Skeletal muscle satellite cell (primary cell): ENCODE results near the gene VTI1A. TPM values are rescaled to one million over a fixed set of nuclear protein-coding genes. Genes with fewer than 3 reads are reported as not detected.
"Not testable (repeated sequence)": the region's sequence is repeated elsewhere in the genome, so short reads cannot be mapped to it uniquely, and the experiment has no call there.

ENCODE experiments used
- H3K27me3 ChIP-seq: 2 replicates; pipeline ENCODE4 v1.7.0; 2013; ENCODE audit warnings: low read length; ENCODE audit not compliant: control insufficient read depth, insufficient read depth
- H3K36me3 ChIP-seq: 2 replicates; pipeline ENCODE4 v1.7.0; 2013; ENCODE audit warnings: mild to moderate bottlenecking, control low read depth, low read length; ENCODE audit not compliant: insufficient read depth
- H3K4me1 ChIP-seq: 2 replicates; pipeline ENCODE4 v1.7.0; 2013; ENCODE audit warnings: low read length; ENCODE audit not compliant: control insufficient read depth, insufficient read depth
- H3K4me2 ChIP-seq: 2 replicates; pipeline ENCODE4 v1.7.0; 2013; ENCODE audit warnings: mild to moderate bottlenecking, low read length
- H3K4me3 ChIP-seq: 2 replicates; pipeline ENCODE4 v1.7.0; 2013; ENCODE audit warnings: low read length
- H3K9ac ChIP-seq: 2 replicates; pipeline ENCODE4 v1.7.0; 2013; ENCODE audit warnings: mild to moderate bottlenecking, low read depth, low read length, moderate library complexity
- H3K9me3 ChIP-seq: replicated peaks from 2 replicates; pipeline ENCODE4 v1.7.0; 2013; ENCODE audit warnings: mild to moderate bottlenecking, control low read depth, low read length
- total RNA-seq: library from RNA; depleted of rRNA; stranded (reverse); fragments of >200 nt; gene quantifications from 2 replicates; pipeline ENCODE4 v1.2.3, GENCODE V29; 2012; rRNA removed

VTI1A gene
- 29.3 and 30.2 TPM in 2 replicates for total RNA-seq

GRCh38 chr10:112446855-112447619, at the start of gene VTI1A, which contains the start of gene ZDHHC6:
VTI1A (plus strand) TSS chr10:112447215; CDS start chr10:112447374, 159 bp downstream.
ZDHHC6 (minus strand) TSS chr10:112446914; CDS start chr10:112445436, 1,478 bp downstream.
- Histone ChIP-seq H3K9me3 (no peaks in the 10 kb centered on the region), H3K4me3 (peak within 1 kb of the TSS; percentile 98), H3K4me1 (peaks cover 13% of the 10 kb centered on the region), H3K9ac (peak within 1 kb of the TSS; percentile 98), H3K4me2 (peak within 1 kb of the TSS; percentile 95), H3K27me3 (no peaks in the 10 kb centered on the region), H3K36me3 (peaks cover 24% of the 10 kb centered on the region)

DNA sequence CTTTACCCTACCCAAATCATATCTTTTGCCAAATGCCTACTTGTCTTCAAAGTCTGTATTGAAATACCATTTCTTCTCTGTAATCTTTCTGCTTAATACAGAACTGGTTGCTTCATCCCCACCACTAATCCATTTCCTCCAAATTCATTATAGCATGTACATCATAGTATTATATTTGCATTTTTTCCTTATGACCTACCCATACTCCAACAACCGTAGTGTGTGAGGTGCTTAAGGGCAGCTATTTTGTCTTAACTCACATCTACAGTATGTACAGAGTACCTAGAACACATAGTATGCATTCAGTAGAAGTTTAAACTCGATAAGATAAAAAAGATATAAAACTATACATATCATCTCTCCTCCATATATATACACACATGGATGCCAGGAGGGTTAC, 49.4 kb upstream of the VTI1A start:
- no peak overlapping the region for H3K9ac ChIP-seq
- H3K4me2 ChIP-seq: no peak overlapping the region
- H3K27me3 ChIP-seq: peaks cover 6% of the 10 kb centered on the region
- no peak overlapping the region for H3K4me3 ChIP-seq
- H3K36me3 ChIP-seq: no peaks in the 10 kb centered on the region
- no peaks in the 10 kb centered on the region for H3K4me1 ChIP-seq
- no peaks in the 10 kb centered on the region for H3K9me3 ChIP-seq

GRCh38 chr10:112402917-112403316, 44.1 kb upstream of the VTI1A start:
- Histone ChIP-seq H3K4me3 (no peak overlapping the region), H3K27me3 (peaks cover 7% of the 10 kb centered on the region), H3K4me2 (no peak overlapping the region), H3K9me3 (no peaks in the 10 kb centered on the region), H3K4me1 (no peaks in the 10 kb centered on the region), H3K36me3 (no peaks in the 10 kb centered on the region), H3K9ac (no peak overlapping the region)

- no peaks in the 10 kb centered on the region for H3K9me3 ChIP-seq
- no peak overlapping the region for H3K4me3 ChIP-seq
- H3K4me2 ChIP-seq: no peak overlapping the region
- no peak overlapping the region for H3K9ac ChIP-seq
- H3K4me1 ChIP-seq: no peaks in the 10 kb centered on the region
- no peaks in the 10 kb centered on the region for H3K36me3 ChIP-seq
- peaks cover 10% of the 10 kb centered on the region for H3K27me3 ChIP-seq
These were observed 42.4 kb upstream of the VTI1A start for GRCh38 chr10:112404617-112405016.

- H3K36me3 ChIP-seq, H3K4me1 ChIP-seq, H3K9me3 ChIP-seq, H3K9ac ChIP-seq, H3K4me2 ChIP-seq, H3K4me3 ChIP-seq, H3K27me3 ChIP-seq: not testable (repeated sequence)
These were observed 40.2 kb upstream of the VTI1A start for GRCh38 chr10:112406806-112407205.

- Histone ChIP-seq H3K4me2 (no peak overlapping the region), H3K9me3 (no peaks in the 10 kb centered on the region), H3K4me1 (no peaks in the 10 kb centered on the region), H3K4me3 (no peak overlapping the region), H3K27me3 (peaks cover 6% of the 10 kb centered on the region), H3K36me3 (no peaks in the 10 kb centered on the region), H3K9ac (no peak overlapping the region)
These were observed 39.3 kb upstream of the VTI1A start for GRCh38 chr10:112407696-112408095.

GRCh38 chr10:112409299-112409698, 37.7 kb upstream of the VTI1A start:
- no peaks in the 10 kb centered on the region for H3K4me1 ChIP-seq
- no peak overlapping the region for H3K9ac ChIP-seq
- no peak overlapping the region for H3K4me2 ChIP-seq
- no peaks in the 10 kb centered on the region for H3K9me3 ChIP-seq
- peaks cover 6% of the 10 kb centered on the region for H3K27me3 ChIP-seq
- H3K36me3 ChIP-seq: no peaks in the 10 kb centered on the region
- no peak overlapping the region for H3K4me3 ChIP-seq

DNA sequence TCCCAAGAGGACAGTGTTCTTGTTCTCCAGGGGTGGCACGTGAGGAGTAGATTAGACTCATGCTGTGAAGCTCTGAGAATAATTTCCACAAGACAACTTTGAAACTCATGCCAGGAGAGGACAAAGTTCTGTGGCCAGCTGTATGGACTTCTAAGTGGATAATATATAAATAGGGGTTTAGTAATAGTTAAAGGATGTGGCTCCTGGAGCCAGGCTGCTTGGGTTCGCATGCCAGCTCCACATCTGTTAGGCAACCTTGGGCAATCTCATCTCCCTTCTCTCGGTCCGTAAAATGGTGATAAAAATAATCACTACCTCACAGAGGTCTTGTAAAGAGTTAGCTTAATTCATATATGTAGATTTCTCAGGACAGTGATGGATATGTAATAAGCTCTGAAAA, 37.3 kb upstream of the VTI1A start:
- H3K4me2 ChIP-seq: no peak overlapping the region
- no peak overlapping the region for H3K9ac ChIP-seq
- no peak overlapping the region for H3K4me3 ChIP-seq
- no peaks in the 10 kb centered on the region for H3K4me1 ChIP-seq
- no peaks in the 10 kb centered on the region for H3K9me3 ChIP-seq
- H3K36me3 ChIP-seq: no peaks in the 10 kb centered on the region
- peaks cover 6% of the 10 kb centered on the region for H3K27me3 ChIP-seq

- Histone ChIP-seq H3K9ac (no peak overlapping the region), H3K27me3 (peaks cover 3% of the 10 kb centered on the region), H3K4me2 (no peak overlapping the region), H3K36me3 (no peaks in the 10 kb centered on the region), H3K4me3 (no peak overlapping the region), H3K4me1 (no peaks in the 10 kb centered on the region), H3K9me3 (no peaks in the 10 kb centered on the region)
These were observed 34.3 kb upstream of the VTI1A start for GRCh38 chr10:112412696-112413095.

DNA sequence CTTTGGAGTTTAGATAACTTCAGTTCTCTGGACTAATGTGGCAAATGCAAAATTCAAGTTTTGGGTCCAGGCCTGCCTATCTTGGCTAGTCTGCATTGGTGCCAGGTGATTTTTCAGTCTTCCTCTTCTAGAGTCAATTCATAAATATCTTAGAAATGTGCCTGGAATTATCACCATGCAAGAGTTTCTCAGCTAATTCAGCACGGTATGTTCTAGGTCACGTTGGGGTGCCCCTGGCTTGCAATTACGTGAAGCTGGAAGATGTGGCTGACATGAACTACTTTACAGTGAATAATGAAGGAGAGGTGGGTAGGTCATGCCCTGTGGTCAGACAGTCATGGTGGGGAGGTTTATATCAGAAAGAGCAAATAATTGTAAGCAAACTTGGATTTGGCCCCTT, 25.3 kb upstream of the VTI1A start:
- no peak overlapping the region for H3K9ac ChIP-seq
- no peak overlapping the region for H3K4me2 ChIP-seq
- H3K27me3 ChIP-seq: no peaks in the 10 kb centered on the region
- no peaks in the 10 kb centered on the region for H3K9me3 ChIP-seq
- no peaks in the 10 kb centered on the region for H3K36me3 ChIP-seq
- no peaks in the 10 kb centered on the region for H3K4me1 ChIP-seq
- H3K4me3 ChIP-seq: no peak overlapping the region

- H3K4me3 ChIP-seq: no peak overlapping the region
- H3K4me2 ChIP-seq: no peak overlapping the region
- H3K36me3 ChIP-seq: peaks cover 7% of the 10 kb centered on the region
- no peak overlapping the region for H3K9ac ChIP-seq
- no peaks in the 10 kb centered on the region for H3K4me1 ChIP-seq
- no peaks in the 10 kb centered on the region for H3K9me3 ChIP-seq
- no peaks in the 10 kb centered on the region for H3K27me3 ChIP-seq
These were observed 22.4 kb upstream of the VTI1A start for GRCh38 chr10:112424651-112425050.

DNA sequence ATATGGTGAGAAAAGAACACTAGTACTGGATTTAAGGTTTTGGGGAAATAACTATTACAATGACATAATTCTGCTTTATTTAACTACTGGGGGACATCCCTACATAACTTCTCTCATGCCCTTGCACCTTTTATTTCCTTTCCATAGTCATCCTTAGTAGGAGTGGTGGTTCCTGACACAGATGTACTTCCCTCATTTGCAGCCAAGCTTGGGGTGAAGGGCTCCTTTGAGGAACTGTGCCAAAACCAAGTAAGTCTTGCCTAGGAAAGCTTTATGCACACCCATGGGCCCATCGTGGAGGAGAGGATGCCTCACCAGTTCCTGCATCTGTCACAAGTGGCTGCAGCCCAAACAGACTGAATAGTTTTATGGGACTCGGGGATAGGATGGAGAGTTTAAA, 20.9 kb upstream of the VTI1A start:
- Histone ChIP-seq H3K27me3 (no peaks in the 10 kb centered on the region), H3K4me1 (no peaks in the 10 kb centered on the region), H3K36me3 (peaks cover 20% of the 10 kb centered on the region), H3K4me2 (no peak overlapping the region), H3K4me3 (no peak overlapping the region), H3K9ac (no peak overlapping the region), H3K9me3 (no peaks in the 10 kb centered on the region)
